Chondrocyte (in vitro differentiated cells): Measurements from ENCODE around the gene TRAF2. TPM values are rescaled to one million over a fixed set of nuclear protein-coding genes. Genes with fewer than 3 reads are reported as not detected.
"Not testable (repeated sequence)": the region's sequence is repeated elsewhere in the genome, so short reads cannot be mapped to it uniquely, and the experiment has no call there.

Source experiments
- DNase-seq: peaks from one replicate; pipeline ENCODE4 v3.0.0; 2021; ENCODE audit warnings: mixed read lengths, low spot score
- H3K27ac Mint-ChIP-seq: one replicate; pipeline ENCODE4 v1.8.0; 2021; ENCODE audit warnings: mild to moderate bottlenecking, moderate library complexity, mixed read lengths; ENCODE audit not compliant: unreplicated experiment
- H3K27me3 Mint-ChIP-seq: 2 replicates; pipeline ENCODE4 v1.8.0; 2021; ENCODE audit warnings: low read depth, mixed read lengths
- H3K36me3 Mint-ChIP-seq: 2 replicates; pipeline ENCODE4 v1.8.0; 2021; ENCODE audit warnings: low read depth, mixed read lengths
- H3K4me1 Mint-ChIP-seq: 2 replicates; pipeline ENCODE4 v1.8.0; 2021; ENCODE audit warnings: low read depth, mild to moderate bottlenecking, mixed read lengths
- H3K4me3 Mint-ChIP-seq: one replicate; pipeline ENCODE4 v1.8.0; 2021; ENCODE audit warnings: mild to moderate bottlenecking, moderate library complexity, mixed read lengths; ENCODE audit not compliant: unreplicated experiment
- H3K9me3 Mint-ChIP-seq: 2 replicates; pipeline ENCODE4 v1.8.0; 2021; ENCODE audit warnings: low read depth, mixed read lengths
- CTCF ChIP-seq: fragments of 200-600 bp; sonication (generic); IDR thresholded peaks from 2 replicates; pipeline ENCODE4 v1.5.0; 2021; ENCODE audit warnings: antibody characterized with exemption, mild to moderate bottlenecking, moderate library complexity
- total RNA-seq: library from RNA; stranded (reverse); gene quantifications from 3 replicates; pipeline ENCODE4 v1.2.1, GENCODE V29; 2021

The TRAF2 gene
- total RNA-seq, 1 donor from 2014 or later, result 10.4 TPM

GRCh38 chr9:136881691-136882108 is 4.6 kb upstream of the TRAF2 start:
- Mint-ChIP-seq H3K36me3 (no peaks in the 10 kb centered on the region), H3K27me3 (no peaks in the 10 kb centered on the region), H3K4me1 (peaks cover 20% of the 10 kb centered on the region), H3K4me3 (no peak overlapping the region), H3K9me3 (no peaks in the 10 kb centered on the region), H3K27ac (no peak overlapping the region)
- no peak for TF ChIP-seq CTCF
- no peak for DNase-seq

- no peak for TF ChIP-seq CTCF
- DNase-seq, result no peak
- Mint-ChIP-seq H3K27me3 (no peaks in the 10 kb centered on the region), H3K9me3 (no peaks in the 10 kb centered on the region), H3K4me3 (no peak overlapping the region), H3K27ac (no peak overlapping the region), H3K36me3 (no peaks in the 10 kb centered on the region), H3K4me1 (peaks cover 24% of the 10 kb centered on the region)
These were observed 4.0 kb upstream of the TRAF2 start for GRCh38 chr9:136882109-136882946.

- H3K4me3 Mint-ChIP-seq, DNase-seq, H3K27me3 Mint-ChIP-seq, H3K36me3 Mint-ChIP-seq, H3K27ac Mint-ChIP-seq, H3K9me3 Mint-ChIP-seq: not testable (repeated sequence)
- peaks cover 28% of the 10 kb centered on the region for H3K4me1 Mint-ChIP-seq
These were observed 3.4 kb upstream of the TRAF2 start for GRCh38 chr9:136882947-136883283.

GRCh38 chr9:136883670-136884069 is 2.6 kb upstream of the TRAF2 start:
- not testable (repeated sequence) for H3K4me3 Mint-ChIP-seq, DNase-seq, H3K27ac Mint-ChIP-seq, H3K9me3 Mint-ChIP-seq, H3K27me3 Mint-ChIP-seq, H3K36me3 Mint-ChIP-seq
- peaks cover 28% of the 10 kb centered on the region for H3K4me1 Mint-ChIP-seq

GRCh38 chr9:136886610-136887597 is 588 bp downstream of the TRAF2 start:
- peaks cover 22% of the 10 kb centered on the region for H3K4me1 Mint-ChIP-seq
- peak overlapping the region; percentile 79 for H3K4me3 Mint-ChIP-seq
- H3K36me3 Mint-ChIP-seq, result no peaks in the 10 kb centered on the region
- H3K27me3 Mint-ChIP-seq, result no peaks in the 10 kb centered on the region
- H3K27ac Mint-ChIP-seq, result peak overlapping the region; percentile 88
- H3K9me3 Mint-ChIP-seq, result no peaks in the 10 kb centered on the region
- TF ChIP-seq CTCF, result peak; percentile 10
- no peak for DNase-seq

DNA sequence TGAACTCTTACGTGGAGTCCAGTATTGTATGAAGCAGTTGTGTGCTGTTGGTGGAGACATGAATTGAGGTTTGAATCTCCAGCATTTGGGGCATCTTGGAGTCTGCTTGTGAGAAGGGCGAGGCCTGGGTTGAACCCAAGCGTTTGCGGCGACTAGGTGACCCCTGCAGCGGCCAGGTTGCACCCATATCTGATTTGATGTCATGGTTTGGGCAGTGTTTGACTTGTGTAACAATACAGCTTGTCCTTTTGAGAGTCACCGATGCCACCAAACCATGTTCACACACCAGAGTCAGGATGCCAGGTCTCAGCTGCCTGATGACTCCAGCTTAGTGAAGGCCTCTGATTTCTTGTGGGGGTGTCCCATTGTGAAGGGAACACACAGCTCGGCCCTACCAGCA is 2.1 kb downstream of the TRAF2 start:
- no peak for DNase-seq
- H3K9me3 Mint-ChIP-seq, result no peaks in the 10 kb centered on the region
- no peak overlapping the region for H3K4me3 Mint-ChIP-seq
- H3K4me1 Mint-ChIP-seq, result peaks cover 14% of the 10 kb centered on the region
- TF ChIP-seq CTCF, result no peak
- H3K36me3 Mint-ChIP-seq, result no peaks in the 10 kb centered on the region
- H3K27ac Mint-ChIP-seq, result no peak overlapping the region
- no peaks in the 10 kb centered on the region for H3K27me3 Mint-ChIP-seq
